Left hindlimb (tissue), 1 donor: ENCODE measurements around the gene NAT9.

Experiments used
- DNase-seq: peaks from one replicate; pipeline ENCODE4 v3.0.0-alpha.2; 2018

NAT9 gene

DNA sequence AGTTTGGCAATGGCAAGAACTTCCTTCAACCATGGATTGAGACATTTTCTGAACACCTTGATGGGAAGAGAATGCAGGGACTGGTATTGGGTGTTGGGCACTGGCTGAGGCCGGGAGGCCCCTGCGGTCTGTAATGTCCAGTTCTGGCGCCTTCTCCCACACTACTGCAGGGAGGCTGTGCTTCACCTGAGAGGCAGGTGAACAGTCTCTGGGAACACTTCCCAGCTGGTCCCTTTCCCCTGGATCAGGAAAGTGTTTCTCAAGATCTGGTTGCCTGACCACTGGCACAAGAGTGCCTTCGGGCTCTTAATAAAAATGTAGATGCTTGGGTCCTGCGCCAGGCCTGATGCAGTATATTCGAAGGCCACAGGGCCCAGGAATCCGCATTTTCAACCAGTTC, 28.5 kb upstream of the NAT9 start:
- DNase-seq = no peak

DNA sequence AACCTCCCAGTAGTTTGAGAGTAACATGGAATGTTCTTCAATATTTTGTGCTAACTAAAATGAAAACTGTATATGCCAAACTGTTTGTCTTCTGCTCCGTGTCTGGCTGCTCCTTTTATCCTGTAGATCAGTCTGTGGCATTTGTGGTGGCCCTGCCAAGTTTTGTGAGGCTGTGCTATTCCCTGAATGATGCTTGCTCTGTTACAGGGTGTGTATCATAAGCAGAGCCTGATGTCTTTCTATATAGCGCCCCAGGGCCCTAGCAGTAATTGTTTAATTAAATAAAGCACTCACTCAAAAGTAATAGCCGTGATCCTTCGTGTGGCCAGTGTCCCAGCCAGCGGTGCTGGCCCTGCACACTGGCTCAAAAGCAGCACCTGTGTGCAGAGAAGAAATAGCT, 27.8 kb upstream of the NAT9 start:
- DNase-seq = no peak

DNA sequence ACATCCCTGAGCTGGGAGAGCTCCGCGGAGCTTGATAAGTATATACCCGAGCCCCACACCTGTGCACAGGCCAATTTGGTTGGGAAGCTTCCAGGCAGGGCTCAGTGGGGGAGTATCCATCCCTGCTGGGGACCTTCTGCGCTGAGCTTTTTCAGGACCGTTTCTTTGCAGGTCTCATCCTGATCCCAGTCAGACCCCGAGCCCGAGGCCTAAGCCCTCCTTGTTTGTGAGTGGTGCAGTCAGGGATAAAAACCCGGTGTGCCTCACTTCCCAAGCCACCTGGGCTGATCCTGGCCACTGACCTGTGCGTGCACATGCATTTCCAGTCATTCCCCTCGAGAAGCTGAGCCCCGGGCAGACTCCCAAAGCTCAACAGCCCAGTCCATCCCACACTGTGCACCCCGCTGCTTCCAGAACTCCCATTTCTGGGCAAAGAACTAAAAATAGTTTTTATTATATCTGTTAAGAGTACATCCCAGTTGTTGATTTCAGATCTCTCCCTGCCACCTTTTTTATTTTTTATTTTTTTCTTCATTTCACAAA, 27.3 kb upstream of the NAT9 start:
- no peak for DNase-seq

DNA sequence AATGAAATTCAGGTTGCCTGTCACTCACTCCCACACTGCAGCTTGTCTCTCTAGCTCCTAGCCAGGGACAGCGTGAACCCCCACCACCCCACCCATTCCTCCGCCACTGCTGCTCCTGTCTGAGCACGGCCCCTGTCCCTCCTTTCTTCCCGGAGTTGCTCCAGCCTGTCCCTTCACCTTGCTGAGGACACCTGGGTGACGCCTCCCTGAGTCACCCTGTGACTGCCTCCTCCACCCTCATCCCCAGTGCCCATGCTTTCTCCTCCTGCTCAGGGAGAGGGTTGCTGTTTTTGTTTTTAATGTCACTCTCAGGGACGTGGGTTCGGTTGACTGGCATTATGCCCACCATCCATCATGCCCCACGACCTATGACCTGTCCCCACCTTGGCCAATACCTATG, 25.8 kb upstream of the NAT9 start:
- no peak for DNase-seq

DNA sequence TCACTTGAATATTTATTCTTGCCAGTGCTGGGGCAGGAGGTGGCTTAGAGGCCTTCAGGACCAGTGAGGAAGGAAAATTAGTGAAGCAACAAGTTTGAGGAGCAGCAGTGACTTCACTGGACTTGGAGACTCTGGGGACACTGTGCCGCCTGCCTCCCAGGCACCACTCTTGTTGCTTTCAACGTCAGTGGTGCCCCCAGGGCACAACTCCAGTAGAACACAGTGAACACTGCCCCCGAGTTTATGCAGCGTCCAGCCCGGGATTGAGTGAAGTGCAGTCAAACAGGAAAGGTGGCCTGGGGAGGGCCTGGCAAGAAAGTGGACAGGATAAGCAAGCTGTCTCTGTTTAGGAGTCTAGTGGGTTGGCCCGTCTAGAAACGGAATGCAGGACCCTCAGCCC, 24.4 kb upstream of the NAT9 start:
- DNase-seq = no peak

DNA sequence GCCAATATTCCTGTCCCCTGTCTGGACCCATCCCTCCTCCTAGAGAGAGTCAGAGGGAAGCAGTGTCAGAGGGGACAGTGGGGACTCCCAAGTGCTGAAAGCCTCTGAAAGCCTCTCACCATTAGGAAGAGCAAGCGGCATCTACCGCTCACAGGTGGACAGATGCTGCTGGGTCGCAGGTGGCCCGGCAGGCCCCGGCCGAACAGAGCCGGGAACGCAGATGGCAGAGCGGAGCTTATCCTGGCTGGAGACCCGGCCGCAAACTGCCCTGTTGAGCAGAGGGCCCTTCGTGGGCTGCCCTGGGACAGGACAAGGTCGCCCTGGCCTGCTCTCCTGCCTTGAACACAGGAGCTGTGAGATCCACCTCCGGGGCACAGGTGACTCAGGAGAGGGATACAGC, 23.0 kb upstream of the NAT9 start:
- no peak for DNase-seq

DNA sequence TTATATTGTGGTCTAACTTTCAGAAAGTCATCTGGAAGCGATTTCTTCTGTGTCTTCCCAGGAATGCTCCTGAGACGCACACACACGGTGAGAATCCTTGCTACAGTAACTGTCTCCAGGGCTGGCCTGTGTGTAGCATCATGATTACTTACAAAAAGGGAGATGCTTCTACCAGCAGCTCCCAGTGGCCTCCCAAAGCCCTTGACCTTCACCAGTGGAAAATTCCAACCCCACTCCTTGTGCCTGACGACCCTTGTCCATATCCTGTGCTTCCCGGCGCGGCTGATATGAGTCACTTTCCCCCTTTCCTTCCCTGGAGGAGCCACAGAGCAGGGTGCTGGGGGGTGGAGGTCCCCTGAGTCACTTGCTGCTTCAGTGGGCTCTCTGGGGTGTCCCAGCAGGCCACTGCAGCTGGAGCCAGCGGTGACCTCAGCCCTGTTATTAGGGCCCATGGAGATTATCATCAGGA, 22.1 kb upstream of the NAT9 start:
- no peak for DNase-seq

DNA sequence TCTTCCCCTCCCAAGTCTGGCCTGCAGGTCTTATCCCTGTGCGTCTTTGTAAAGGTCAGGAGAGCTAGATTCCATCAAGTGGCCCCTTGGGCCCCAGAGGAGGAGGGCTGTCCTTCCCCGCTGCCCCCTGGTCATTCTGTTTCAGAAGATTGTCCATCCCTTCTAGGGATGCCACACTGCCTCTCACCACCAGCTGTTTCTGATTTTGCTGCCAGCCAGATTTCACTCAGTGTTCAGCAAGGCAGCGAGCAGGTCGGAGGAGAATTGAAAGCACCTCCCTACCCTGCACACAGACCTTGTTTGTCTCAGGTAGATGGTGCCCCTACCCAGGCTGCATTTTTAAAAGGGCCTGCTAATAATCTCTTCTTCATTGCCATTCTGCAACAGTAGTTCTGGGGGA, 21.7 kb upstream of the NAT9 start:
- DNase-seq = no peak

DNA sequence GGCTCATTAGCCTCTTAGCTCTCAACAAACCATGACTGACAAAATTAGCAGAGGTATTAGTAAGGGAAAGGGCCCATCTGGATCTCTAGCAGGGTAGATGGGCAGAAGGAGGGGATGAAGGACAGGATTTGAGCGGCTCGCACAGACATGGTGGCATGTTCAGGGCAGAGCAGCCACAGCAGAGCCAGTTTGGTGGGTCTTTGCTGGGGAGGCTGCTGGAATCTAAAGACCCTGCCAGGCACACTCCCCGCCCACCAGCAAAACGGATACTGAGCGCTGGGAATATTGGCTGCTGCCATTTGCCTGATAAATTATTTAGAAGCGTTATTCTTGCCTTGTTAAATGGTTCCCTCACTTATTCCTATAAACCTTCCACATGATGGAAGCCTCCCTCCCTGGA, 20.7 kb upstream of the NAT9 start:
- DNase-seq = no peak

DNA sequence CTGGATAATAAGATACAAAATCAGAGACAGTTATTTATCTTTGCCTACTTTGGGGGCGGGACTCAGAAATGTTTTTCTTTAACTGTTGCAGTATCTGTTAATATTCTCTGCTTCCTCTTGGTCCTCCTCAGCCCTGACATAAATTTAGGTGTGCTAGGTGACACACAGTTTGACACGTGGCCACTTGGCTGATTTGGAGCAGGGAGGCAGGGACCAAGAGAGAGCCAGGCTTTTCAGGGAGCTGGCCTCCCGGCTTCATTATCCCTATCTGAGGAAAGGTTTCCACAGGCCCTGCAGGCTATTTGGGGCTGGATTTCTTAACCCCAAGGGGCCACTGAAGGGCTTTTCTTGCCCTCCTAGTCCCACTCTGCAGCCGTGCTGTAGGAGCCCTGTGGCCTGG, 20.1 kb upstream of the NAT9 start:
- no peak for DNase-seq

DNA sequence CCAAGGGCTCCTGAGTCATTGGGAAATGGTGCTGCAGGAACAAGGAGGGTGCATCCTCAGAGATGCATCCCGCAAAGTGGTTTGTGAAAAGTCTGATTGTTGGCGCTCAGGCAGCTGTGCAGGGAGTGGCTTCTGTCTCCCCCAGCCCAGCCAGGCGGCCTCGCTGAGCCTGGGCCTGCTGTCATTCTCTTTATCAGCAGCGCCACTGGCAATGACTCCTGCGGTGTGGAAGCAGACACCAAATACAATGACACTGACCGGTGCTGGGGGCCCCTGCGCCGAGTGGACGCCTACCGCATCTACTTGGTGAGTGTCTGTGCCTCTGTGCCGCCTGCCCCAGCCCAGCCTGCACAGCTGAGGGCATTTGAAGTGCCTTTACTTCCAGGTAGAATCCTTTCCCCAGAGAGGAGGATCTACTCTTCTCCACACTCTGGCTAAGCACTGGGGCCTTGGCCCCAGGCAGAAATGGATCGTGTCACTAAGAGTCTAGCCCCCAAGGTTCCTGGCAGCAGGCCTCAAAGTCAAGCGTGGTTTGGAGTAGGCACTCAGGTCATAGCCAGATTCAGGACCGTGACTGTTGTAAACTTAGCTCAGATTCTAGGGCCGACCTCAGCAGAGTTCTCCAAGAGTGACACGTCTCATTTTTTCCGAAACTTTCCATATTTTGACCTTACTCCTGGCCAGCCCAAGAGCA, 19.3 kb upstream of the NAT9 start:
- DNase-seq = no peak

DNA sequence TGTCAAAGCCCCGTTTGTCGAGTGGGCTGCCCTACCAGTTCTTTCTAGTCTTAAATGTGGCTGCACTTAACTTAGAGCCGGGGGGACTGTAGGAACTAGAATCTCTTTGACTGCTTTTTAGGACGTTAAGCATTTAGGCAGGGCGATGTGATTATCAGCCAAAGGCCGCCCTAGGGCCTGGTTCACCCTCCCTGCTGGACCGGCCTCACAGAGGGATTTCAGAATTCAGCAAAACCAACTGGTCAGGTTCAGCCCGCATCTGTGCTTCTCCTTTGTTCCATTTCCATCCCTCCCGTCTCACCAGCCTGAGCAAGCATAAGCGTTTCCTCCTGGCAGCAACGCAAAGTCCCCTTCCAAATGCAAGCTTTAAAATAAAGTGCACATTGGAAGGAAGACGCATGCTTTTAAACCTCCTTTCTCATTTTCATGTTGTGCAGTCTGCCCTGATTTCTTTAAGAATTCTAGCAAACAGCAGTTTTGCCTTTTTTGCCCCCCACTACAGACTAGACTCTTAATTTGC, 16.5 kb upstream of the NAT9 start:
- DNase-seq = no peak

DNA sequence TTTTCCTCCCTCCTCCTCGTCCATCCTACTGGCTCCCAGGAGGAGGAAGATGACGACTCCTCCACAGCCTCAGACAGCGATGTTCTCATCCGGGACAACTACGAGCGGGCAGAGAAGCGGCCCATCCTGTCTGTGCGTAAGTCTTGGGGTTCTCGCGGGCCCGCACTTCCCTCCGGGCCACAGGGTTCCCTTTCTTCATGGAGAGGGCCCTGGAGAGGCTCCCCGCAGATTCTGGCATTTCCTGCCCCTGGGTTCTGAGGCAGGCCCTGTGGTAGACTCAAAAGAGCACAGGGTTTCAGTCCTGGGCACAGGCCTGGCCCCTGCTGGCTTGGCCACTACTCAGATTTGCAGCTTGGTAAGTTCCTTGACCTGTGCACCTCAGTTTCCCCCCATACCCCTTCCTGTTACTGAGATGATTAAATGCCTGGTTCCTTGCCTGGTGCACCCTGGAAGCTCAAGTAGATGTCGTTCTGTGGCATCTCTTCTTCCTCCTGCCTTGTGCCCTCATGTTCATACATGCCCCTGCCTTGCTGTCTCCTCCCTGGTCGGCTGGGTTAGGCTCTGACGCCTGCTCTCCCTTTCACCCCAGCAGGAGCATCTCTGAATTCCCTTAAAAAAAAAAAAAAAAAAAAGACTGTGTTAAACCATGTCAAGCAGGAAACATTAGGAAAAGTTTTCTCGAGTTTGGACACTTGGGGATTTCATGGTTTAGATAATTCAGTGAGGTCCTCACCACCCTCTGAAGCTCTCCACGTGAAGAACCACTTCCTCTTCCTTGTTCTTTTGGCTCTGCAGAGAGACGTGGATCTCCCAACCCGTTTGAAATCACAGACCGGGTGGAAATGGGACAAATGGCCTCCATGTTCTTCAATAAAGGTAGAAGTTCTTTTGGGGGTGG, 14.3 kb upstream of the NAT9 start:
- no peak for DNase-seq

DNA sequence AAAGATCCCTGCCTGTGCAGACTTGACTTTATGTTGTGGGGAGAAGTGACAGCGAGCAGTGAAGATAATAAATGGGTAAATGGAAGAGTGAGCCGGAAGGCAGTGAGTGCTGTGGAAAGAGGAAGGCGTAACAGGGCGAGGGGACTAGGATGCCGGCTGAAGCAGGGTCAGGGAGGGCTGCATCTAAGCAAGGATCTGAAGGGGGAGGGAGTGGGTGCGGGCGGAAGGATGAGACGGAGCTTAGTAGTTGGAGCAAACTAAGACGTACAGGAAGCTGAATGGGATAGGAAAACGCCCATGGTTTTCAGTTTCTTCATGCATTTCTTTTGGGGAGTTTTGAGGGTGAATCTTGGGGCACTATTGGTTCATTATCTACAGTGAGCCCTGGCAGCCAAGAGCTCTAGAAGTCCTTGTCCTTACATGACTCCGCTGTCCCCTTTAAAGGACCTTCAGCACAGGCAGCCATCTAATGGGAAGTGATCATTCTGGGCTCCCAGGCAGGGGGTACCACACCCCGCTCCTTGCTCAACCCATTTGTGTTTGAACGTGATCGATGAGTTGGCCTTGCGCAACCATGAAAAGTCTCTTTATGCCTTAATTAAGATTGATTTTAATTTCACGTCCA, 10.4 kb upstream of the NAT9 start:
- no peak for DNase-seq

DNA sequence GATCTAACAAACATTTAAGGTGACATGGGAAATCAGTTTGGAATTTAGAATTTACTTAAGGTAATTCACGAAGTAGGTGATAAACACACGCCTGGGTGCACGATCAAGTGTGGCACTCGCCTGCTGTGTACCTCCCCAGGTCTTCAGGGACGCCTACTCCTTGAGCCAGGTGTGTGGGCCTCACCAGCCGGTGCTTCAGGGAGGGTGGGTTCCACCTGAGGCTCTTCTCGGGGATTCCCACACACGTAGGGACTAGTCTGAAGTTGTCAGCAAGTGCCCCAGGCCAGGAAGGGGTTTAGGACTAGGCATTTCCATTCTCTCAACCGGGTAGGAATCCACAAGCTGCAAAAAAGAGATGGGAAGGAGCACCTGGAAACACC, 9.8 kb upstream of the NAT9 start:
- DNase-seq = no peak

DNA sequence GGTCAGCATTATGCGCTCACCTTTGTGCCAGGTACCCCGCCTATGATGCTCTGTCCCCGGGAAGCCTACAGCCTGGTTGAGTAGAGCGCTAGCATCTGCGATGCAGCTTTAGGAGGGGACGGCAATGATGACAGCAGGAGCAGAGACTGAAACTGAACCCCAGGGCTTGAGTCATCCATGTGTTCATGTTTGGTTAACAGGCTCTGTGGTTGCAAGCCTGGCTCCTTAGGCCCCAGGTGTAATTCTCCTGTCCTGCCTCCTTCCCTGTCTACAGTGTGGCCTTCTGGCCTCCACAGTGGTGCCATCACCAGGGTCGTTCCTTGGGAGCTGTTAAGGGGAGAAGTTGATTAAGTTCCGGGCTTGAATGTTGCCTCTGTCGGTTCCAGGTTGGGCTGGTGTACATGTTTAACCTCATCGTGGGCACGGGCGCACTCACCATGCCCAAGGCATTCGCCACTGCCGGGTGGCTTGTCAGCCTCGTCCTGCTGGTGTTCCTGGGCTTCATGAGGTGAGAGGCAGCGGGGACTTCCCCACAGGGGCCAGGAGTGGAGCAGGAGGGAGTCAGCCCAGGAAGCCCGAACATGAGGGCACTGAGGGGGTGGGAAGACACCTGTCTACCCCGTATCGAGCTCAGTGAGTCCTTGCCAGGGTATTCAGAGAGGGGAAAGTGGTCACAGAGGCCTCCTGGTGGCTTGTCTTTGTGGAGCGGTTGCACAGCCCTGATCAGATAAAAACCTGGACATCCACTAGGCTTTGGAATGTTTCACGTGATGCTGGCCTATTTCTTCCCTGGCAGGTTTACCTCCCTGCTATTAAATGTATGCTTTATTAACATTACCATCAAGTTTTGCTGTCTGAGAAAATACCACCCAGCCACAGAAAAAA, 9.2 kb upstream of the NAT9 start:
- no peak for DNase-seq

DNA sequence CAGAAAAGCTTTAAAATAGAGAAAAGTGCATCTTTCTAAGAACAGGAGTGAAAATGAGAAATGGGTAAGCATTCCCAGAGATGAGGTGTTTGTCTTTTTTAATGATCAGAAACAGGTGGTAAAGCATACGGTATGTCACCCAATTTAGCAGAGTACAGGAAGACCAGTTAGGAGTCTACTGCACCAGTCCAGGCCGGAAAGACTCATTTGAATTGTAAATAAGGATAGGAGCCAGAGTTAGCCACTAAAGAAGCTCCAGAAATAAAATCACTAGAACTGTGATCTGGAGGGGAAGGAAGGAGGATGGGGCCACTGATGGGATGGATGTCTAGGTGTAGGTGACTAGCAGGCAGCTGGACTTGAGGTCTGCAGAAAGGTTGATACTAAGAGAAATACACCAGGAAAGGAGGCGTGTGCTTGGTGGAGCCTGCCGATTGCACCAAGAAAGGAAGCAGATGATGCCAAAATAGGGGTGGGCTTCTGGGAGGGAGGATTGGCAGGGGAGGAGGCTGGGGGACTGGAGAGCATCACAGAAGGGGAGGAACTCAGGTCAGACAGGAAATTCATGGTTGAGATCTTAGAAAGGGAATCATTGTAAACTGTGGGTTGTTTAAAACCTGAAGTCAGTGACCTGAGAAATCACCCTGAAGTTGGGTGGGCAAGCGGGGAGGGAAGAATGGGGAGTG, 8.1 kb upstream of the NAT9 start:
- DNase-seq = no peak

DNA sequence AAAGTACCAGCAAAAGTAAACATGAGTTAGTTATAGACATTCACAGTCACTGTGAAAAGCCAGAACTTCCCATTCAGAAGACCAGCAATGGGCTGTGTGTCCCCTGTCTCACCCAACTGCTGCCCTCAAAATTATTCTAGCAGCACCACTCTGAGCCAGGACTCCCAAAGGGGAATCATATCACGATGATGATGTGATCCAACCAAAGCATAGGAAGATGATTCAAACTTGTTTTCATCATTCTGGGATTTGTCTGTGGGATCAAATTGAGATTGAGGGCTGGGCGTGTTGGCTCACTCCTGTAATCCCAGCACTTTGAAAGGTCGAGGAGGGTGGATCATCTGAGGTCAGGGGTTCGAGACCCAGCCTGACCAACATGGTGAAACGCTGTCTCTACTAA, 6.4 kb upstream of the NAT9 start:
- DNase-seq = no peak

DNA sequence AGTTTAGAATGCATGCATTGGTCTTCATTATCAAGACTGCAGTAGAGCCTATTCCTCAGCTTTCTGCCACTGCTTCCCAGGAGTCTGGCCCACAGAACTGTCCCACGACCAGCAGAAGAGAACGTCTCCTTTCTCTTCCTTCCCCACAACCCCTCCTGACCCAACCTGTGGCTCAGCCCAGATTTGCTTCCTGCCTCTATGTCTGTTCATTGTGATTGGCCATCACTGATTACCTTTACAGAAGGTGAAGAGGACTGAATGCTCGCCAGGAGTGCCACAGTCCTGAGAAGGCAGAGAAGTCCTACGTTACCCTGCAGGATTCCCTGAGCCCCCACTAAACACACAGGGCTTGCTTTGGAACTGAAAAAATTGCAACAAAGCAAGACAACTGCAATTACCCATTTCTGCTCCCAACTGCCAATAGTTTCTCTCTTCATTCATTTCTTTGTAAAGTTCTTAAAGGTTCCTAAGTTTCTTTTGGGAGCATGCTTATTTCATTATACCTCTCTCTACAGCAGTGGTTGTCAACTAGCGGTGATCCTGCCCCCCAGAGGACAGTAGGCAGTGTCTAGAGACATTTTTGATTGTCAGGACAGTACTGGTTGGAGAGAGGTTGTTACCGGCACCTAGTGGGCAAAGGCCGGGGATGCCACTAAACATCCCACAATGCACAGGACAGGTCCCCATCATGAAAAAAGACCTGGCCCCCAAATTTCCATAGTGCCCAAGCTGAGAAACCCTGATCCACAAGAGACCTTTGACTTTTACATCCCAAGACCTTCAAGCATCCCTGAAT, 4.5 kb upstream of the NAT9 start:
- DNase-seq = no peak

DNA sequence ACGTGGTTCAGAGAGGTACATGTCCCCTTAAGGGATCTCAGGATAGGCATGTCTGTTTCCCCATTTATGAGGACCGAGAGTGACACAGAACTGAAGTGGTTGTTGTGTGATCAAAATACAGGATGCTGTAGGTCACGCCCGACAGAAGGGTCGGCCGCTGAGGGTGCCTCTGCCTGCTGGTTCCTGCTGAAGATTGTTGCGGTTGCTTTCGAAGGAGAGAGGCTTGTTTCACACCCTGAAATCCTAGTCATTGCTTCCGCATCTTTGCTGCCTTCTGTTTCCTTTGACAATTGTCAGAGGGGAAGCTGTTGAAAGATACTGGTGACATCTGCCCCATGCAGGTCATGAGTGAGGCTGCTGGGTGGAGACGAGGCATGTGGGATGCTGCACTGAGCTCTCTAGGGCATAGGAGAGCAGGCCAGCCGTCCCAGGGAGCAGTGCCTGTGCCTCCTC, 3.8 kb upstream of the NAT9 start:
- no peak for DNase-seq

DNA sequence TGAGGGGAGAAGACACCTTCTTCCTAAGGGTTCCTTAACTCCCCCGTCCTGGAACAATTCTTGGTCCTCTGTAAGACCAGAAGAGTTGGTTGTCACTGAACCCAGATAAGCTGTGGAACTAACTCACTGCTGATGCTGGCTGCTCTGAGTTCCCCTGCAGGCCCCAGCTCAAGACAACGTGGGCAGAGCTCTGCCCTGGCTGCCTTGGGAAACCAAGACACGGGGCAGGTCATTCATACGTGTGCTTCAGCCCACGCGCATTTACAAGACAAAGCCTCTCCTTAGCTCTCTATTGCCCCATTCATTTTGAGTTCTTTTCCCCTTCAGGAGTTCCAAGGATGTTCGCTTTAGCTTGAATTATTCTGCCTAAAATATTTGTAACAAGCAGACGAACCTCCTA, 3.4 kb upstream of the NAT9 start:
- DNase-seq = no peak
